ENCODE measurements around the gene SPAG9.

SPAG9 gene

DNA sequence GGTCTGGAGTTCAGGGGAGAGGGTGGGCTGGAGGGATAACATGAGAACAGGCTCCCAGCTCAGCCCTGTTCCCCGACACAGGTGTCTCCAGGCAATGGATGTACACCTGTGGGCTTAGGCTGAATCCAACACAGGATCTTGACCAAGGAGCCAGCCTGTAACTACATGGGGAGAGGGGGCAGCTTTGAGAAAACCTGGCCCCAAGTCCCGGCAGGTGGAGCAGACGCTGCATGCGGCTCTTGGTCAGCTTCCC, 181.2 kb downstream of the SPAG9 start:
- no peak for DNase-seq (ENCODE audit: low read depth)

DNA sequence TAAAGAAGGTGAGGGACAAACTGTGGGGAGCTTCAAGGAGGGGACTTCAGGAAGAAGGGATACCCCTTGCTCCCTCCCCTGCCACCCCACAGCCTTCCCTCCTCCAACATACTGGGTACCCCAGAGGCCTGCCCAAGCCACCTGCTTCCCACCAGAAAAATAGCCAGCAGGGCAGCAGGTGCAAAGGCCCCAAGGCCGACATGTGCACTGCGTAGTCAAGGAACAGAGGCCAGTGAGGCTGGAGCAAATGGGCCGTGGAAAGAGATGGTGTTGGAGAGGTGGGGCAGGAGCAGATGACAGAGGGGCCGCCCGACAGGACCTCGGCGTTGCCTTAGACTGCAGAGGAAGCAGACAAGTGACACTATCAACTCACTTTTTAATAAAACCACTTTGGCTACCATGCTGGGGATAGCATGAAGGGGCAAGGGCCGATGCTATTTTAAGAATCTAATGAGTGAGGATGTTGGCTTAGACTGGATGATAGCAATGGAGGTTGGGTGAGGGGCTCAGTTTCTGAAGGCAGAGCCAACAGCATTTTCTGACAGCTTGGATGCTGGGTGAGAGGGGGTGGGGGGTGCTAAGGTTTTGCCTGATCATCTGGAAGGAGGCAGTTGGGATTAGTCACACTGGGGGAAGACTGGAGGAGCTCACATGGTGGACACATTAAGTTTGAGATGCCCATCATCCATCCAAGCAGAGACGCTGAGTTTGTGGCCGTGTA, 181.7 kb downstream of the SPAG9 start:
- DNase-seq (ENCODE audit: low read depth): no peak

DNA sequence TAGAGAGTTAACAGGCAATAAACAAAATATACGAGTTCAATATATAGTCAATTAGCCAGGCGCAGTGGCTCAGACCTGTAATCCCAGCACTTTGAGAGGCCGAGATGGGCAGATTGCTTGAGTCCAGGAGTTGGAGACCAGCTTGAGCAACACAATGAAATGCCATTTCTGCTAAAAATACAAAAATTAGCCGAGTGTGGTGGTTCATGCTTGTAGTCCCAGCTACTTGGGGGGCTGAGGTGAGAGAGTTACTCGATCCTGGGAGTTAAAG, 184.7 kb downstream of the SPAG9 start:
- no peak for DNase-seq (ENCODE audit: low read depth)

DNA sequence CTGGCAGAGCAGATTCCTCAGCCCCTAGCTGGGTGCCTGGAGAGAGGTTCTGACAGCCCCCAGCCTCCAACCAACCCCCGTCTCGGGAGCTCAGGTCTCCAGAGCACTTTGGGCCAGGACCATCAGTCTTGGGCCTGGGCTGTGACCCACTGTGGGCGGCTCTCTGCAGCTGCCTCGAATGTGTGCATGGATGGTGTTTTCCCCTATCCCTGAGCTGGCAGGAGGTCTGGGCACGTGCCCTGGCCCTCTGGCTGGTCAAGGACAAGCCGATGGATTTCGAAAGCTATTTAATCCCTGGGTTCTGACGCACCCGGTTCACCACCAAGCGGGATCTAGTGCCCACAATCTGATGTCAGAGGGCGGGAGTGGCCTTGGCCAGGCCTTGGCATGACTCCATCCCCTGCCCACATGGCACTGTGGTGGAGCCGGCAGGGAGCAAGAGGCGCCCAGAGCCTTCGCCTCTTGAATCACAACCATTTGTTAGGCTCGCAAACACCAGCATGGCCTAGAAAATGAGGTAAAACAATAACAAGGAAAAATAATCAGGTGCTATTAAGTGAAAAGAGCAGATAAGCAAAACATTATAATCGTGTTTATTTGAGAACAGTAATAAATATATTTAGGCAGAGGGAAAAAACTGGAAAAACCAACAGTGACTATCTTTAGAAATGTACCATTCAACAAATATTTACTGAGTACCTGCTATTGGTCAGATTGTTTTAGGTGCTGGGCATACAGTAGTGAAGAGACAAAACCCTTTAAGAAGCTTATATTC, 185.3 kb downstream of the SPAG9 start:
- peak; percentile 71 for DNase-seq (ENCODE audit: low read depth)

DNA sequence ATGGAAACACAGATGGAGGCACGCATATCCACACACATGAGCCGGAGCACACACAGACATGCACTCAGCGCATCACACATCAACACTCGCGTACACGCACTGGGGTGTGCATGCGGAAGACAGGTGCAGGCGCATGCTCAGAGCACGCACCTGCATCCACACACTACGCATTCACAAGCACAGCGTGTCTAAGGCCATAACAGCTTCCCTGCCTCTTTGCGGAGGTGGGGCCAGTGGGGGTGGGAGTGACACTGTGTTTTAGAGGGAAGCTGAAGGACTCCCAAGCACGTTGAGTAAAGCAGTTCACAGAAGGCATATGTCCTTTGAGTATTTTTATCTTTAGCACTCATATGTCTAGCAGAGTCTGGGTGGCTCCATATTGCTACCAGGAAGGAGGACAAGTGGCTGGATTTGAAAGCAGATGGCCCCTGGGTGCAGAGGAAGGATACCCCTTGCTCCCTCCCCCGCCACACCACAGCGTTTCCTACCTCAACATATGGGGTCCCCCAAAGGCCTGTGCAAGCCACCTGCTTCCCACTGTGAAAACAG, 185.9 kb downstream of the SPAG9 start:
- DNase-seq (ENCODE audit: low read depth): no peak

DNA sequence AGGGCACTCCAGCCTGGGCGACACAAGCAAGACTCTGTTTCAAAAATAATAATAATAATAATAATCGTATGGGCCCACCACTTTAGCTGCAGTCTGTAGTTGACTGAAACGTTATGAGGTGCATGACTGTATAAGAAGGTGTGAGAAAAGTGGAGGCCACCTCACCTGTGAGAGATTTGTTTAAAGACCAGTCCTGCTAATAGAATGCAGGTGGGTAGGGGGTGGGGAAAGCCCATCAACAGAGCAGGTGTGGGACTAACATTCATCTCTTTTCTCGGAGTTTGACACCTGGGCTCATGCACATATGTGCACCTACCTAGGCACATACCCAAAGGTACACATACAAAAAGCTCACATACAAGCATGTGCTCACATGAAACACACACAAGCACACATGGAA, 186.5 kb downstream of the SPAG9 start:
- no peak for DNase-seq (ENCODE audit: low read depth)

DNA sequence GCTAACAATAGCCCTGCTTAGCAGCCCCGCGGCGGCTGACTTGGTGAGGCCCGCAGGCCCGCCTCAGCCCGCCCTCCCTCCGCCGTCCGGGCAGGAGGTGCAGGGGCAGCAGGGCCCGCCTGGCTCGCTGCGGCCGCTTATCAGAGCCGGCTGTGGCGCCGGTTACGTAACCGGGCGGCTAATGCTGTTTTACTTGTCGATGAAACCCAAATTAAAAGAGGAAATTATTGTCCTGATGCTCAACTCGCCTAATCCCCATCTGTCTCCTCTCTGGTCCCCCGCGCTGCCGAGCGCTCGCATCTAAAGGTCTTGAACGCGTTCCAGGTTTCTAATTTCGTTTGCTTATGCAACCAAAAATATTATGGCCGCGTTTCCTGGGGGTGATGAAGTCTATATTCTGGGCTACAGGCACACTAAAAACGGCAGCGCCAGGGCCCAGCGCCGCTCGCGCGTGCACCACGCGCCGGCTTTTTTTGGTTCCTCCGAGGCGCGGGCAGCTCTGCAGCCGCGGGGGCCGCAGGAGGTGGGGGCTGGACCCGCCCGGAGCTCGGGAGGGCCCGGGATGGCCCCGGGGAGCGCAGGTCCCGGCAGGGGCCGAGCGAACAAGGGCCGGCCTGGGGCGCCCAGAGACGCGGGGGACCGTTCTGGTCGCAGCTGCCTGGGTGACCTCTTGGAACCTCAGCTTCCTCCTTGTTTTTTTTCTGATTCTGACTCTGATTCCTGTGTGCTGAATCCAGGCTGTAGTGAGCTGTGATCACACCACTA, 189.3 kb downstream of the SPAG9 start:
- no peak for DNase-seq (ENCODE audit: low read depth)

DNA sequence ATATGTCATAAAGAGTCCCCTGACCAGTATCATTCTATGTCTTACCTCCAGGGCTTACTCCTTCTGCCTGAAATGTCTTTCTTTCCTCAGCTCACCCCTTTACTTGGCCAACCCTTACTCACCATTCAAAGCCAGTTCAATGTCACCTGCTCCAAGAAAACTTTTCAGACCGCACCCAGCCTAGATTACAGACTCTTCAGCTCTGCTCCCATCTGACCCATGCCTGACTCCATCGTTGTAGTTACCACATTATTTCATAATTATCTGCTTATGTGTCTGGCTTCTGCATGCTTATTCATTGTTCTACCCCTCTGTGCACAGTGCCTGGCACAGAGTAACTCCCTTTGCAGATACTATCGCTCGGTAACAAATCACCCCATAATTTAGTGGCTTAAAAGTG, 192.0 kb downstream of the SPAG9 start:
- no peak for DNase-seq (ENCODE audit: low read depth)

DNA sequence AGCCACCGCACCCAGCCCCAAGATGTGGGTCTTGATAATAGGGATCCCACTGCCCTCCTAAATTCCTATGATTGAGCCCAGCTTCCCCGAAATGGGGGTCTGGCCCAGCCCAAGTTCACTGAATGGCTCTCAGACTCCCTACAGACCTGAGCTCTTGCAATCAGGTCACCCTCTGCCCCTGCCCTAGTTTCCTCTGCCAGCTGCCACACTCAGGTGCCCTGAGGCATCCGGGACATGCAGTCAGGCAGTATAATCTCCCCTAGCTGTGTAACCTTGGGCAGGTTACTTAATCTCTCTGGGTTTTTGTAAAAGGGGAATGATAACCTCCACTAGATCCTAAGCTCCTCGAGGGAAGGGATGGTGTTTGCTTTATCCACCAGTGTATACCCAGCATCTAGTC, 193.4 kb downstream of the SPAG9 start:
- DNase-seq (ENCODE audit: low read depth): no peak

DNA sequence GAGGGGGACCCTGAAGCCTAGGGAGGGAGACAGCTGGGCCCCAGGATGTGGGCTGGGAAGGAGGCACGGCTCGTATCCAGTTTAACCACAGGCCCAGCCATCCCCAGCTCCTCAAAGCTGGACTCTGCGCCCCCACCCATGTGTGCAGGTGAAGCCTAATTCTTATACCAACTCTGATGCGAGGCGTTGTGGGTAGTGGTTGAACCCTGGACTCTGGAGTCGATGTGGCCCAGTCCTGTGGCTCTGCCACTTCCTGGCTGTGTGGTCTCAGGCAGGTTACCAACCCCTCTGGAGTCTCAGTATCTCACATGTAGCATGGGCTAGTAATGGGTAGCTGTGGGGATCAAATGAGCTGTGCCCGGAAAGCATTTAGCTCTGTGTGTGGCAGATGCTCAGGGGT, 194.1 kb downstream of the SPAG9 start:
- no peak for DNase-seq (ENCODE audit: low read depth)

DNA sequence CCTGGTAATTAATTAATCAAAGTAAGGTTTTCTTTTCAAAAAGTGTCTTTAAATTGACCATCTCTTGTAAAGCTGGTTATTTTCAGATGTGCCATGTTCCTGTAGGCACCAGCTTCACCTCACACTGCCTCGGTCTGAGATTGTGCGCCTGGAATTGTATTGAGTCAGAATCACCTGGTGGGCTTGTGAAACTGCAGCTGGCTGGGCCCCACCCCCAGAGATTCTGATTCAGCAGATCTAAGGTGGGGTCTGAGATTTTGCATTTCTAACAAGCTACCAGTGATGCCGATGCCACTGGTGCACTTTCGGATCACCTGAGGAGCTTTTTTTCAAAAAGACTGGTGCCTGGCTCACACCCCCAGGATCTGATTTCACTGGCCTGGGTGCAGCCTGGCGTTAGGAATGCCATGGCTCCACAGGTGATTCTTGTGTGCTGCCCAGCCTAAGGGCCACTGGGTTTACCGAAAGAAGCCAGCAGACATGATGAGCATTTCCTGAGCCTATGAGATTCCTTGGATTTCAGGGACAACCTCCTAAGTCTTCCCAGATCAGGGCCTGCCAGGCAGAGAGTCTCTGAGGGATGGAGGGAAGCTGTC, 195.3 kb downstream of the SPAG9 start:
- no peak for DNase-seq (ENCODE audit: low read depth)

DNA sequence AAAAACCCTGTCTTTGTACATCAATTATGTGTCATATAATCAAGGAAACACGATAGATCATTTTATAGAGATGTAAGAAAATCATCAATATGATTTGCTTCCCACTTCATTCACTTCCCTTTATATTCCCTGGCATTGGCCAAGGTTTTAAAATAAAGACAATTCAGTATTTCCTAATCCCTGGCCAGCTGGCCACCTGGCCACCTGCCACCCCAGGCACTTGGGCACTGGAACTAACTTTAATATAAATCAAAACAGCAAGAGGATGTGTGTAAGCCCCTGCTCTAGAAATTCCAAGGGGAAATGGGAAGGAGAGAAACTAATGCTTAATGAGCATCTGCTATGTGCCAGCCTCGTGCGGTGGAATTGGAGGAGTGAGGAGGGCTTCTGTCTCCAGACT, 195.9 kb downstream of the SPAG9 start:
- no peak for DNase-seq (ENCODE audit: low read depth)

DNA sequence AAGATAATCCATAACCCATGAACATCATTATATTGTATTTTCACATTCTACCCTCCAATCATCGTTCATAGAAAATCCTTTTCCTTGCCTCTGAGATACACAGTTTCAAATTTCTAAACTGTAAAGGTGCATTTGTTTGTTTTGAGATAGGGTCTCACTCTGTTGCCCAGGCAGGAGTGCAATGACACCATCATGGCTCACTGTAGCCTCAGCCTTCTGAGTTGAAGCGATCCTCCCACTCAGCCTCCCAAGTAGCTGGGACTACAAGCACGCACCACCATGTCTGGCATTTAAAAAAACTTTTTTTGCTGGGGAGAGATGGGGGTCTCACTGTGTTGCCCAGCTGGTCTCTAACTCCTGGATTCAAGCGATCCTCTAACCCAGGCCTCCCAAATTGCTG, 196.4 kb downstream of the SPAG9 start:
- DNase-seq (ENCODE audit: low read depth): no peak

DNA sequence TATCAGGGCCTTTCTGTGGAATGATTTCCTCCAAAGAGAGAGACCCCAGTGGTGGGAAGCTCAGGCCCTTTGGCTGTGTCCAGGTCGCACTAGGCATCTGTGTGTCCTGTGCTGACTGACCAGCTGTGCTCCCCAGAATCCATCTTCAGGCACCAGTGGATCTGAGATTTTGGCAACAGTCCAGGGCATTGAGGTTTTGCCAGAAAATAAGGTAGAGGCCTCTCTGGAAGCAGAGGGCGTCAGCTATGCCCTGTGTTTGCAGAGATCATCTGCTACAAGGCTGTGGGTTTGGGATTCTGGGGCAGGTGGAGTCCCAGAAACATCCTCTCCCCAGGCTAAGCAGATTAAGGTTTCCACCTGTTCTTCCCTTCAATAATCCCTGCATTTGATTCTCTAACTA, 197.1 kb downstream of the SPAG9 start:
- DNase-seq (ENCODE audit: low read depth): no peak

DNA sequence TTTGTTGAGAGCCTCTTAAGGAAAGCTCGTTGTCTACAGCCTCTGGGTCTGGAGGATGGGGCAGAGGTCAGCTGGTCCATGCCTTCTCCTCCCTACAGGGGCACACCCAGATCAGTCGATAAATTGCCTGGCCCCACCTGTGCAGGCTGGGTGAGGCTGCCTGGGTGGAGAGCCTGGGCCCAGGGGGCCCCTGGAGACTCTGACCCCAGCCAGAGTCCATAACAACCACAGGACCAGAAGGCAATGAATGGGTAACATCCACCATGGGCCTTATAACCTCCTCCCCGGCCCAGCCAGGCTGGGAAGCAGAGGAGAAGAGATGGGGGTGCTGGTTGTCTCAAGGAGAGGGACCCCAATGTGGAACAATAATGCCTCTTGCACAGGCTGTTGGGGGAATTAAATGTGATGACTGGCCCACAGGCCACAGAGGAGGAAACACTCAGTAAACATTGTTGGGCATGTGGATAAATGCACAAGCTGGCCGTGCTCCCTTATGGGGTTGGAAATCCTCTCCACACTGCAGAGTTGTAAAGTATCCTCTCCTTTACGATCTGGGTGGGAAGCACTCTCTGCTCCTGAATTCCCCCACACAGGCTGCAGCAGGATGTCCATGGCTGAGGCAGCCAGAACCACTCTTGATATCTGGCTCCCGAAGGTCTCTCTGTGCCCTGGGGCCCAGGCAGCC, 197.8 kb downstream of the SPAG9 start:
- DNase-seq (ENCODE audit: low read depth): no peak

DNA sequence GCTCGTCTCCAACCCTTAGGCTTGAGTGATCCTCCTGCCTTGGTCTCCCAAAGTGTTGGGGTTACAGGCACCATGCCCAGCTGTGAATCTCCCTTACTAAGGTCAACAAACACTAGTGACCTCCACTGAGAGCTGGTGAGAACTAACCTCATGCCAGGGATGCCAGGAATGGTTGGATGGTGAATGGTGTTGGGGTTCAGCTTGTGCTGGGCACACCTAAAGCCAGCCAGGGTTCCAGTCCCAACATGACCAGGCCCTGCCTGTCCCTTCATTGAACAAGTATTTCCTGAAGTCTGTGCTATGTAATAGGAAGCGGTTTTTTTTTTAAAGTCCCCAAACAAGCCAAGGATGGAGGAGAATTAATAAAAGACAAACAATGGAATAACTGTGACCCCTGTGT, 198.6 kb downstream of the SPAG9 start:
- DNase-seq (ENCODE audit: low read depth): peak; percentile 50

DNA sequence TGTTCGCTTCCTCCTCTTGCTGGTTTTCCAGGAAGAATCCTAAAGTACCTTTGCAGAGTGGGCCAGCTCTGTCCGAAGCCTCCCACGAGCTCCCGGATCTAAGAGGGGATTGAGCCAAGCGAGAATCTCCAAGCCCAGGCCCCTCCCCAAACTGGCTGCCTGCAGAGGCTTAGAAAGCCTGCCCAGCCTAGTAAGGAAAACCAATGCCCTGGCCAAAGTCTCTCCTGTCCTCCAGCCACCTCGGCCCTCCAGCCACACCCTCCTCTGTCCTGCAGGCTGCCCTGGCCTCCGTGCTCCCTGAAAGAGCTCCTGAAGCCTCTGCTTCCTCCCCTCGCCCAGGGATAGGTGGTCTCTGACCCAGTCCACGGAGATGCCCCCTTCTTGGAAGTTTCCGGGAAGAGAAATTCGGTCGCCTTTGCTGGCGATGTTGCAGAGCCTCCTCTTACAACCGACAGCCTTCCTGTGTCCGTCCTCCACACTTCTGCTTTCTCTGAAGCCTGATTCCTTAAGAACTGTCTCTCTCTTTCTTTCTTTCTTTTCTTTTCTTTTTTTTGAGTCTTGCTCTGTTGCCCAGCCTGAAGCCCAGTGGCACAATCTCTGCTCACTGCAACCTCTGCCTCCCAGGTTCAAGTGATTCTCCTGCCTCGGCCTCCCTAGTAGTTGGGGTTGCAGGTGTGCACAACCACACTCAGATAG, 199.6 kb downstream of the SPAG9 start:
- DNase-seq (ENCODE audit: low read depth): no peak

DNA sequence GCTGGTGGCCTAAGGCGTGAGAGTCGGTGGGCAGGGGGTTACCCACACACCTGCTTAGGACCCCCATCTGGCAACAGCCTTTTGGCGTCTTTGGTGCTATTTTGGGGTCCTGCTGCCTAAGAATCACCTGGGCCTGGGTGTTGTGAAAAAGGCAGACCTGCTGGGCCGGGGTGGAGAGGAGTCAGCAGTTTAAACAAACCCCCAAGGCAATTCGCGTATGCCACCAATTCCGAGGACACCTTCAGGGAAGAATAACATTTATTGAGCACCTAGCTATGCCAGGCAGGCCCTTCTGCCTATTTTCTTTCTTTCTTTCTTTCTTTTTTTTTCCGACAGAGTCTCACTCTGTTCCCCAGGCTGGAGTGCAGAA, 200.6 kb downstream of the SPAG9 start:
- no peak for DNase-seq (ENCODE audit: low read depth)

DNA sequence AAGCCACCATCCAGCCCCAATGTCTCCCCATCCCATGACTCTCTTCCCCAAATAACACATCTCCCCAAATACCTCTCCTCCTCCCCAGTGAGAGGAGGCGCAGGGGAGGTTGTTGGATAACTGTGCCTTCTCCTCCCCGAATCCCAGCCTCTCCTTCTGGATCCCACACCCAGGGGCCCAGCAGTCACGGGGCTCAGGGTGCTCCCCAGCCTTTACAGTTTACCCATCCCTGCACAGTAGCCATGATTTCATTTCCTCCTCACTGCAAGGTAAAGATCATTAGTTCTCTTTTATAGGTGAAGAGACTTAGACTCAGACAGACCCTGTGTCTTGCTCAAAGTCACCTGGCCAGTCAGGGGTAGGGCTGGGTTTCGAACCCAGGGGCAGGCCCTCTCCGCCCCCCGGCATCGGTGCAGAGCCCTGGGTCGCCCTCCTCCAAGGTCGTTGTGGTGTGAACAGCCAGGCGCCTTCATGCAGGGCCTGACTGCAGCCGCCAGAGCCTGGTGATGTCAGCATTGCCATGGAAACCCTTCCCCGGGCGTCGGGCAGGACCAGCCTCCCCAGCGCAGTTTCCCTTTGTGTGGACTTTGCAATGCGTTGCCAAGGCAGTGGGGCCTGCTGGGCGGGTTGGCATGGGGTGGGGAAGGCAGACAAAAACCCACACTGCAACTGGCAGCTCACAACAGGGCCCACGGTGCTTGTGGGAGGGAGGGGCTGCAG, 201.2 kb downstream of the SPAG9 start:
- DNase-seq (ENCODE audit: low read depth): no peak

DNA sequence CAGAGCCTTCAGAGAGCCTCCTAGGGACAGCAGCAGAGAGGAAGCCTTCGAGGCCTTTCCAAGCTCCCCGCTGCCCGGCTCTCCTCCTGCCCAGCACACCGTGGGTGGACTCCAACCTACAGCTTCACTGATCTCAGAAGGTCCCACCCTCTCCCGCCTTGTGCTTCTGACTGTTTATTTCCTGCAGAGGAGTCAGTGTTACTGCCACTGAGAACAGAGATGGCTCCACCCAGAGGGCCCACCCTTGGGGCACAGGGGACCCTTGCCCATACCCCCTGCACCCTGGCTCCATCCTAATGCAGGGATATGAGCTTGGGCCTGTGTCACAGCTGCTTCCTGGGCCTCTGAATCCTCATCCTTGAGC, 201.8 kb downstream of the SPAG9 start:
- DNase-seq (ENCODE audit: low read depth): no peak
